A673 (cell line): Measurements from ENCODE around the gene ATAT1. TPM values are rescaled to one million over a fixed set of nuclear protein-coding genes. Genes with fewer than 3 reads are reported as not detected.

ENCODE experiments used
- BruUV-seq: library from RNA; stranded (reverse); fragments of 400-500 nt; replicated peaks from 2 replicates; lab custom pipeline; 2021; lab: Mats Ljungman, UMichigan
- CTCF ChIA-PET: fragments of 300-600 bp; sonication (Branson Sonifier 250); formaldehyde crosslinking; loops from one replicate; lab custom pipeline; 2022; ENCODE audit warnings: antibody characterized with exemption; lab: Charles Lee
- POLR2A ChIA-PET: fragments of 300-600 bp; sonication (Branson Sonifier 250); formaldehyde crosslinking; loops from one replicate; lab custom pipeline; 2022; ENCODE audit warnings: antibody characterized with exemption; ENCODE audit not compliant: low non-redundant PET; lab: Charles Lee
- DNase-seq: peaks from one replicate; pipeline ENCODE4 v3.0.0-alpha.2; 2015; ENCODE audit warnings: low spot score
- H3K27ac ChIP-seq: fragments of 200-600 bp; sonication (generic); 2 replicates; pipeline ENCODE4 v1.5.1; 2016; ENCODE audit warnings: mixed run types, low read depth, mild to moderate bottlenecking, mixed read lengths, antibody characterized with exemption, low read length; ENCODE audit not compliant: poor library complexity, severe bottlenecking
- H3K27me3 ChIP-seq: fragments of 200-600 bp; sonication (generic); replicated peaks from 2 replicates; pipeline ENCODE4 v1.6.1; 2017; ENCODE audit warnings: mixed run types, low read depth, mild to moderate bottlenecking, mixed read lengths, antibody characterized with exemption, low read length; ENCODE audit not compliant: insufficient read depth, poor library complexity
- H3K36me3 ChIP-seq: fragments of 200-600 bp; sonication (generic); 2 replicates; pipeline ENCODE4 v1.6.1; 2016; ENCODE audit warnings: mixed run types, mild to moderate bottlenecking, mixed read lengths, antibody characterized with exemption, low read length; ENCODE audit not compliant: insufficient read depth, poor library complexity, severe bottlenecking
- H3K4me1 ChIP-seq: fragments of 200-600 bp; sonication (generic); 2 replicates; pipeline ENCODE4 v1.6.1; 2017; ENCODE audit warnings: mixed run types, mild to moderate bottlenecking, mixed read lengths, antibody characterized with exemption, low read length; ENCODE audit not compliant: insufficient read depth, poor library complexity, severe bottlenecking
- H3K4me3 ChIP-seq: fragments of 200-600 bp; sonication (generic); 2 replicates; pipeline ENCODE4 v1.5.1; 2016; ENCODE audit warnings: low read depth, mixed run types, mild to moderate bottlenecking, mixed read lengths, low read length; ENCODE audit not compliant: poor library complexity, severe bottlenecking
- H3K9me3 ChIP-seq: fragments of 200-600 bp; sonication (generic); 2 replicates; pipeline ENCODE4 v1.6.1; 2016; ENCODE audit warnings: mixed run types, low read depth, mild to moderate bottlenecking, mixed read lengths, antibody characterized with exemption, low read length; ENCODE audit not compliant: poor library complexity, severe bottlenecking
- EZH2 ChIP-seq: fragments of 200-600 bp; sonication (generic); IDR thresholded peaks from 2 replicates; pipeline ENCODE4 v1.6.1; 2017; ENCODE audit warnings: borderline replicate concordance, low read depth, mild to moderate bottlenecking, mixed read lengths, antibody characterized with exemption, low read length; ENCODE audit not compliant: poor library complexity, severe bottlenecking
- intact Hi-C: fragments of 100-400 bp; cut with micrococcal nuclease; formaldehyde crosslinking; loops from one replicate; pipeline ENCODE4 v1.10.0; 2022; ENCODE audit not compliant: unreplicated experiment
- total RNA-seq: library from RNA; stranded (reverse); gene quantifications from 2 replicates; pipeline ENCODE4 v1.2.3, GENCODE V29; 2021
- TF ChIP-seq, protein P1 (sequence below): fragments of 300-800, 200-600 bp; sonication (generic); conservative IDR thresholded peaks from 2 replicates; pipeline ENCODE4 v1.5.1; 2017; ENCODE audit warnings: low read depth, mild to moderate bottlenecking, antibody characterized with exemption, low read length, moderate library complexity, mixed read lengths

The ATAT1 gene
- total RNA-seq, 1 experiment from 2014 or later: 31.7 TPM

DNA sequence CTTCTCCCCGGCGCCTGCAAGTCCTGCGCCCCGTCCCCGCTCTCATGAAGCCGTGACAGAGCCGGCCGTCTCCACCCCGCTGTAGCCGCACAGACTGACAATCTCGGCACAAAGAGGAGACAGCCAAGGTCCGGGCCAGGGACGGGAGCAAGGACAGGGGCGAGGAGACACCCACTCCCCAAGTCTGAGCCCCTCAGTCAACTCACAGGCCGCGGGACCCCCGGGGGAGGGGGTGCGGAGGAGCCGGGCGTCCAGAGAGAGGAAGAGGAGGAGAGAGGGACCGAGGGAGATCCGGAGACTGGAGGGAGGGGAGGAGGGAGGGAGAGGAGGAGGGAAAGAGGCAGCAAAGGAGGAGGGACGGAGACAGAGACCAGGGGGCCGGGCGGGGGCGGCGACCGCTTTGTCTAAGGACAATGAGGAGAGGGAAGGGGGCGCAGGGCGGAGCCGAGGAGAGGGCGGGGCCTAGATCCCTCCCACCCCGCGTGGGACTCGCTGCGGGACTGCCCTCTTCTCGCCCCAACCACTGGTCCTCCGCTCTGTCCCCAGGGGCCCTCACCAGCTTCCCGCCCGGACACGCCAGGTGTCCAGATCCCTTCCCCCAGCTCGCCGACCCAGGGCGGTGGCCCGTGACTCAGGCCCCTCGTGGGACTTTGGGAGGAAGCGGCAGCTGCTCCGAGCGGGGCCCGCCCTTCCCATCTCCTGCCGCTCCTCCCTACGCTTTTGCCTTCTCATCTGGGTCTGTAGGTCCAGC, 60.4 kb downstream of the ATAT1 start:
- DNase-seq: peak; percentile 91
- Histone ChIP-seq H3K4me1 (peaks cover 62% of the 10 kb centered on the region), H3K36me3 (no peaks in the 10 kb centered on the region), H3K9me3 (no peaks in the 10 kb centered on the region), H3K27me3 (no peaks in the 10 kb centered on the region), H3K4me3 (peak overlapping the region; percentile 88), H3K27ac (peak overlapping the region; percentile 80)
- ChIA-PET POLR2A (interaction anchor here (1.0 kb wide), 1 partner anchor 47 kb away, joined by 4 read pairs; no protein-coding TSS in a partner anchor), CTCF (interaction anchor here (1.0 kb wide), 1 partner anchor 14 kb away, joined by 3 read pairs; no protein-coding TSS in a partner anchor)
- BruUV-seq: no TSS peak
- no peak for TF ChIP-seq EZH2
- TF ChIP-seq, protein P1, sequence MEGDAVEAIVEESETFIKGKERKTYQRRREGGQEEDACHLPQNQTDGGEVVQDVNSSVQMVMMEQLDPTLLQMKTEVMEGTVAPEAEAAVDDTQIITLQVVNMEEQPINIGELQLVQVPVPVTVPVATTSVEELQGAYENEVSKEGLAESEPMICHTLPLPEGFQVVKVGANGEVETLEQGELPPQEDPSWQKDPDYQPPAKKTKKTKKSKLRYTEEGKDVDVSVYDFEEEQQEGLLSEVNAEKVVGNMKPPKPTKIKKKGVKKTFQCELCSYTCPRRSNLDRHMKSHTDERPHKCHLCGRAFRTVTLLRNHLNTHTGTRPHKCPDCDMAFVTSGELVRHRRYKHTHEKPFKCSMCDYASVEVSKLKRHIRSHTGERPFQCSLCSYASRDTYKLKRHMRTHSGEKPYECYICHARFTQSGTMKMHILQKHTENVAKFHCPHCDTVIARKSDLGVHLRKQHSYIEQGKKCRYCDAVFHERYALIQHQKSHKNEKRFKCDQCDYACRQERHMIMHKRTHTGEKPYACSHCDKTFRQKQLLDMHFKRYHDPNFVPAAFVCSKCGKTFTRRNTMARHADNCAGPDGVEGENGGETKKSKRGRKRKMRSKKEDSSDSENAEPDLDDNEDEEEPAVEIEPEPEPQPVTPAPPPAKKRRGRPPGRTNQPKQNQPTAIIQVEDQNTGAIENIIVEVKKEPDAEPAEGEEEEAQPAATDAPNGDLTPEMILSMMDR: no peak
- intact Hi-C loops: no loop called here

DNA sequence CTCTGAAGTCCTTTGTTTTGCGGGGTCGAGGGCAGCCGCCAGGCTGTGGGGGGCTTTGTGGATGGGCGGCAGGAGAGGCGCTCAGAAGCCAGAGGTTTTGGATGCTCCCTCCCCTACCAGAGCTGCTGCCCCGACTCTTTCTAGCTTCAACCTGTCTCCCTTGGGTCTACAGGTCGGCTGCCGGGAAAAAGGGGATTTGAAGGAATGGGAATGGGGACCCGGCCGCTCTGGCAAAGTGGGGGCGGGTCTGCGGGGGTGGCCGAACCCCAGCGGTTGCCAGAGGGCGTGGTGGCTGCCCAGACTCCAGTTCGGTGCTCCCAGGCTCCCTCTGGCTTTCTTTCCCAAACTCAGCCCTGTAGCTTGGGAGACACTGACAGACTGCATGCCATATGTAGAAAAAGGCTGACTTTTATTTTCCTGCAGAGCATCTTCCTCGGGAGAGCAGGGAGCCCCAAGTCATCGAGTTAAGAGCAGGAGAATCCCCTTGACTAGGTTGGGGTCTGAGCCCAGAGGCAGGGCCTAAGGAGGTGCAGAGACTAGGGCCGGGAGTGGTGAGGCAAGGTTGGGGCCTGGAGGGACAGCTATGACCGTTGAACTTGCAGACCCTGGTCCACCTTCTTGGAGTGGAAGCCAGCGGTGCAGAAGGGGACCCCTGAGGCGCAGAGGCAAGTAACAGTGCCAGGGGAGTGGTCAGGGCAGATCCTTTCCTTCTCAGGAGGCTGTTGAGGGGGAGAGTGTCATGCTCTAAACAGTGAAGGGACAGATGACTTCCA, 61.2 kb downstream of the ATAT1 start:
- intact Hi-C loops: no loop called here
- Histone ChIP-seq H3K27me3 (no peaks in the 10 kb centered on the region), H3K4me1 (peaks cover 54% of the 10 kb centered on the region), H3K27ac (peak overlapping the region; percentile 80), H3K9me3 (no peaks in the 10 kb centered on the region), H3K36me3 (no peaks in the 10 kb centered on the region), H3K4me3 (peak overlapping the region; percentile 88)
- CTCF ChIA-PET: interaction anchor here (0.6 to 1.0 kb wide), 3 partner anchors 9 to 92 kb away, joined by 3 to 4 read pairs (median 3); no protein-coding TSS in a partner anchor
- TF ChIP-seq, protein P1: no peak
- TF ChIP-seq EZH2: no peak
- POLR2A ChIA-PET: interaction anchor here (1.0 kb wide), 1 partner anchor 46 kb away, joined by 4 read pairs; no protein-coding TSS in a partner anchor
- no peak for DNase-seq
- TSS peak; percentile 68 for BruUV-seq

DNA sequence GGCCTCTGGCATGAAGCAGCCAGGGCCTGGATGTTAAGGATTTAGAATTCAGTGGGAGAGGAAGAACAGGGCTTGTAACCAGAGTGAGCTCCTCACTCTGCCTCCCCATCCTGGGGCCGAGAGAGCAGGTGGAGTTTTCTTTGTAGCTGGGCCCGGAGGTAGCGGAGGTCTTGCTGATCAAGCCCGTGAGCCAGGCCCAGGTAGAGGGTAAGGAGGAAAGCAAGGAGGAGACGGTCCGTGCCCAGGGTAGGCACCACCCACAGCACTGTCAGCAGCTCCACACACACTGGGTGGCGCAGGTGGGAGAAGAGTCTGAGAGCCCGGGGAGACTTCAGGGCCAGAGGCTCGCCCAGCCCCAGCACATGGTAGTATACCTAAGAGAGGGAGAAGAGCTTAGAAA, 61.9 kb downstream of the ATAT1 start:
- H3K4me1 ChIP-seq: peaks cover 47% of the 10 kb centered on the region
- ChIA-PET CTCF (interaction anchor here (0.6 to 0.8 kb wide), 2 partner anchors 9 to 34 kb away, joined by 3 to 4 read pairs; no protein-coding TSS in a partner anchor), POLR2A (interaction anchor here (1.1 kb wide), 1 partner anchor 29 kb away, joined by 3 read pairs; the partner anchor contains the start of gene MDC1)
- BruUV-seq: no TSS peak
- no peak overlapping the region for H3K4me3 ChIP-seq
- DNase-seq: no peak
- H3K9me3 ChIP-seq: no peaks in the 10 kb centered on the region
- TF ChIP-seq, protein P1: no peak
- no peak for TF ChIP-seq EZH2
- no peaks in the 10 kb centered on the region for H3K36me3 ChIP-seq
- intact Hi-C loops: no loop called here
- no peaks in the 10 kb centered on the region for H3K27me3 ChIP-seq
- peak overlapping the region; percentile 80 for H3K27ac ChIP-seq
